SK-N-MC (cell line): ENCODE measurements around the gene EME2.

ENCODE experiments used
- EZH2 ChIP-seq: fragments of 200-600 bp; sonication (generic); IDR thresholded peaks from one replicate; pipeline ENCODE4 v1.6.1; 2017; ENCODE audit warnings: antibody characterized with exemption
- POLR2AphosphoS5 ChIP-seq: IDR thresholded peaks from 2 replicates; pipeline ENCODE4 v1.6.1; 2012; ENCODE audit warnings: mild to moderate bottlenecking, low read depth, low read length, borderline replicate concordance

DNA sequence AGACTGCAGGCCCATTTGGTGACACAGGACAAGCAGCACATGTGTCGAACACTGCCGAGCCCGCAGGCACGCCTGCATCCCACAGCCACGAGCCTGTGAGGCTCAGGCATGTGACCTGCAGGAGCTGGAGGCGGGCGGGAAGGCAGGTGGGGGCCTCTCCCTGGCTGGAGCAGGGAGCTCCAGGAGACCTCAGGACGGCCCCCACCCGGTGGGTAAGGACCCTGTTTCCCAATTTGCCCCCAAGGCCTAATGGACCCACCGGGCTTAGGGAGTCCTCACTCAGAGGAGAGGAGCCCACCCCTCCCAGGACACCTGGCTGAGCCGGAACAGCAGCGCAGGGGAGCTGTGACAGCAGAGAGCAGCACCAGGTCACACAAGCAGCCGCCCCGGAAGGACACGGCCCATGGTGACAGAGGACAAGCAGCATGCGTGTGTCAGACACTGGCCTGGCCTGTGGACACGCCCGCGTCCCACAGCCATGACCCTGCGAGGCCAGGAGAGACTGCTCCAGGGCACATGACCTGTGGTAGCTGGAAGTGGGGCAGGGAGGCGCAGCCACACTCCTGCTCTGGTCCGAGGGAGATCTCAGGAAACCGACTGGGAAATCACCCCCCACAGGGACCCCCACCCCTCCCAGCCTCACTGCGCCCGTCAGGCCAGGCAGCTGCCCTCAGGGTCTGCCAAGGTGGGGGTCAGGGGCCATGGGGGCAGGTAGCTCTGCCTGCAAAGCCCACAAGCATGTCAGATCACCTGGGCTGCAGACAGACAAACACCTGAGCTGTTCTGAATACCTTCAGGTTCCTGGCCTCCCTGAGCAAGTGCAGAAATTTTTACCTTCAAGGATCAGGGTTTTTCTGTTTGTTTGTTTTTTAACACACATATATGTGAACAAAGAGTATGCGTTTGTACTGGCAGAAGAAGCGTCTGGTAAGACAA is 7.4 kb downstream of the EME2 start:
- TF ChIP-seq POLR2AphosphoS5: peak; percentile 61
- no peak for TF ChIP-seq EZH2
